GM12891 (cell line): ENCODE results near the gene MAP4K4.

ENCODE experiments used
- POLR2A ChIP-seq: IDR thresholded peaks from 2 replicates; pipeline ENCODE4 v1.6.1; 2011; ENCODE audit warnings: low read depth, low read length, control low read depth
- POLR2AphosphoS5 ChIP-seq: IDR thresholded peaks from 2 replicates; pipeline ENCODE4 v1.6.1; 2011; ENCODE audit warnings: low read depth, low read length, control low read depth
- SPI1 ChIP-seq: IDR thresholded peaks from 2 replicates; pipeline ENCODE4 v1.6.1; 2011; ENCODE audit warnings: low read depth, low read length, control low read depth
- TAF1 ChIP-seq: IDR thresholded peaks from 2 replicates; pipeline ENCODE4 v1.6.1; 2011; ENCODE audit warnings: low read depth, low read length, control low read depth

GRCh38 chr2:101738649-101739048, 41.1 kb downstream of the MAP4K4 start:
- TF ChIP-seq POLR2A (no peak), TAF1 (no peak), POLR2AphosphoS5 (no peak), SPI1 (no peak)
